Kidney epithelial cell (primary cell): Measurements from ENCODE around the gene TAF9B. TPM values are rescaled to one million over a fixed set of nuclear protein-coding genes. Genes with fewer than 3 reads are reported as not detected.

ENCODE experiments used
- DNase-seq: peaks from one replicate; pipeline ENCODE4 v3.0.0-alpha.2; 2010; ENCODE audit warnings: low read depth
- H3K27me3 ChIP-seq: 2 replicates; pipeline ENCODE4 v1.6.0; 2011; ENCODE audit warnings: low read length; ENCODE audit not compliant: control insufficient read depth, insufficient read depth
- H3K36me3 ChIP-seq: 2 replicates; pipeline ENCODE4 v1.5.1; 2011; ENCODE audit warnings: low read length; ENCODE audit not compliant: control insufficient read depth, insufficient read depth
- H3K4me3 ChIP-seq: 2 replicates; pipeline ENCODE4 v1.5.1; 2011; ENCODE audit warnings: low read depth, mild to moderate bottlenecking, control low read depth, low read length
- CTCF ChIP-seq: IDR thresholded peaks from 2 replicates; pipeline ENCODE4 v1.5.1; 2011; ENCODE audit warnings: mild to moderate bottlenecking, moderate library complexity, low read length, control low read depth, inconsistent platforms; ENCODE audit not compliant: insufficient read depth, poor library complexity, severe bottlenecking
- total RNA-seq: library from RNA; depleted of rRNA; stranded (reverse); fragments of >200 nt; gene quantifications from 2 replicates; pipeline ENCODE4 v1.2.3, GENCODE V29; 2015

Gene TAF9B
- total RNA-seq, 1 donor from 2014 or later: 17.8 TPM

DNA sequence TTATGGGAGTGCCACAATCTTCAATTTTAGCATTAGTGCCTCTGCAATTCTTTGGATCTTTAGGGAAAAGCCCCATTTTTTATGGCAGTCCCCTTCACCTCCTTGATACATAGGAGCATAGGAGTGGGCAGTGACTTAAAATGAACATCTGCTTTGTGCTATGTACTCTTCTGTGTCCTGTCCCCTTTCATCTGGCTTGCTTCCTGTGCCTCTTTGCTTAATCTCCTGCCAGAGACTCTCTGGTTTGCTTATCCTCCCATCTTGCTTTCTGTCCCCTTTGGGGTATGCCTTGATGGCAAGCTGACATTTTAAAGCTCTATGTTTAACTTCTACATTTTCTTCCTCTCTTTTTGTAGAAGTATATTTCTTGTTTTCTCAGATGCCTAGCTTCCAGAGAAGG is 23.1 kb downstream of the TAF9B start:
- TF ChIP-seq CTCF: no peak
- Histone ChIP-seq H3K27me3 (no peaks in the 10 kb centered on the region), H3K36me3 (peaks cover 1% of the 10 kb centered on the region)

DNA sequence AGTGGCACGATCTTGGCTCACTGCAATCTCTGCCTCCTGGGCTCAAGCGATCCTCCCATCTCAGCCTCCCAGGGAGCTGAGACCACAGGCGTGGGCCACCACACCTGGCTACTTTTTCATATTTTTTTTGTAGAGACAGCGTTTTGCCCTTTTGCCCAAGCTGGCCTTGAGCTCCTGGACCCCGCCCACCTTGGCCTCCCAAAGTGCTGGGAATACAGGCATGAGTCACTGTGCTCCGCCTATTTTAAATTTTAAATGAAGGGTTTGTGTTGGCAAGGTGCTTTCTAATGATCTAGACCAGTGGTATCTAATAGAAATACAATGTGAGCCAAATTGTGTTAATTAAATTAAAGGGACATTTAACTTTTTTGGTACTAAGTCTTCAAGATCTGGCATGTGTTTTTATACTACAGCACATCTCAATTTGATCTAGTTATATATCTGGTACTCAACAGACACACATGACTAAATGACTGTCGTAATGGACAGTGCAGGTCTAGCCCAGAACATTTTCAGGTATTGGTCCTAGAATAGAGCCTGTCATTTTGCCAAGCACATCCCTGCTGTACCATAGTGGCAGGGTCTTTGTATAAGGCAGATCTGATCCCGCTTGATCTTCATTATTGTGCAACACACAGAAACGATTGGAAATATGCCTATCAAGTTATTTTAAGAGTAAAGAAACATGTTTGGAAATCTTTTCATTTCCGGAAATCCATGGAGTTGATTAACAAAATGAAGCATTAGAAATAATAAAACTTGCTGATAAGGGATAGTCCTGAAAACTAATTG is 28.1 kb downstream of the TAF9B start:
- no peaks in the 10 kb centered on the region for H3K27me3 ChIP-seq
- no peak for DNase-seq
- no peak for TF ChIP-seq CTCF
- H3K4me3 ChIP-seq: no peak overlapping the region
- H3K36me3 ChIP-seq: no peaks in the 10 kb centered on the region

More for the DNA sequence above, 23.1 kb downstream of the TAF9B start:
- DNase-seq: no peak
- no peak overlapping the region for H3K4me3 ChIP-seq

- no peak for DNase-seq
- Histone ChIP-seq H3K27me3 (no peaks in the 10 kb centered on the region), H3K36me3 (no peaks in the 10 kb centered on the region), H3K4me3 (no peak overlapping the region)
- no peak for TF ChIP-seq CTCF
These were observed 30.0 kb downstream of the TAF9B start for GRCh38 chrX:78109458-78109857.

GRCh38 chrX:78106651-78106986 is 32.8 kb downstream of the TAF9B start:
- Histone ChIP-seq H3K36me3 (no peaks in the 10 kb centered on the region), H3K4me3 (no peak overlapping the region), H3K27me3 (no peaks in the 10 kb centered on the region)
- DNase-seq: no peak
- TF ChIP-seq CTCF: no peak

DNA sequence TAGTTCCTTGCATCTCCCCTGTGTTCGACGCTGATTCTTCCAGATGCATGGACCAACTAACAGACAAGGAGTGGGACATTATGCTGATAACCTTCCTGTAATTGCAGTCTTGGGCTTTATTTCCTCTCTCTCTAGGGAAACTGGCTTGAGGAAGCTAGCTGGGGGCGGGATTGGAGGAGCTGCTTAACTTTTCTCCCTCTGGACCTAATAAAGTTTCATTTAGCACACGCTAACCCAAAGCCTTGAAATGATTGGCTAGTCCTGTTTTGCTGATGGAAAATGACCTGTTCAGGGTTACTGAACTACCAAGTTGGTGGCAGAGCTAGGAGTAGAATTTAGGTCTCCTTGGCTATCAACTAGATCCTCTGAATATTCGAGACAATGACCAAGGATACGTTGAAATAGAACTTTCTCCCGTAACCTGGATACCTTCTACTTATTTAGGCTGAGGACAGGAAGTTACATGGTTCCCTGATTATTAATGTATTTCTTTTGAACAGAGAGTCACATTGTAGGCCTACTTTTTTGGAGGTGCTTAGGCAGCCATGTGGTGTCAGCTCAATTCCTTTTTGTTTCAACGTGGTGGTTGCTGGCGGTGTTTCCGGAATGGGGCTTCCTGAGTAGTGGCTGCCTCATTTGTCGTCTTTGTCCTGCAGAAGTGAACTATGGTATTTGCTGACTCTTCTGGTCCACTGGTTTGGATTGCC is 33.4 kb downstream of the TAF9B start:
- peak overlapping the region; percentile 61 for H3K4me3 ChIP-seq
- H3K36me3 ChIP-seq: no peaks in the 10 kb centered on the region
- DNase-seq: no peak
- no peaks in the 10 kb centered on the region for H3K27me3 ChIP-seq
- TF ChIP-seq CTCF: no peak
